GM19238 (cell line): Measurements from ENCODE around the gene CFAP61.
"Not testable (repeated sequence)": the region's sequence is repeated elsewhere in the genome, so short reads cannot be mapped to it uniquely, and the experiment has no call there.

Experiments used
- DNase-seq: peaks from one replicate; pipeline ENCODE4 v3.0.0; 2011; ENCODE audit warnings: low spot score; ENCODE audit not compliant: insufficient read length

CFAP61 gene

DNA sequence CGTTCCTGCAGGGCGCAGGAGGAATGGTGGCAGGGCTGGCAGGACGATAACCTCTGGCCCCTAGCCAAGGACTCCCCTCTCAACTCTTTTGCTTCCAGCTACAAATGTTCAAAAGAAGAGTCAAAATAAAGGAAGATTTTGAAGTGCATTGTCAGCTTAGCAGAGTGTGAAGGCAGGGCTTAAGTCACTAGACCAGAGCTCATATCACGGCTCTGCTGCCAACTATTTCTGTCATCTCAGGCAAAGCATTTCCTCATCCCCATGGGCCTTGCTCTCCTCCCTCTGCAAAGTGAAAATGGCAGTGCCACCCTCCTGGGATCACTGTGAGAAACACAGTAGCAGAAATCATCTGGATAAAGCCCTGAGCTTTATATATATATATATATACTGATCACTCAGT is 36.7 kb downstream of the CFAP61 start:
- DNase-seq: no peak

DNA sequence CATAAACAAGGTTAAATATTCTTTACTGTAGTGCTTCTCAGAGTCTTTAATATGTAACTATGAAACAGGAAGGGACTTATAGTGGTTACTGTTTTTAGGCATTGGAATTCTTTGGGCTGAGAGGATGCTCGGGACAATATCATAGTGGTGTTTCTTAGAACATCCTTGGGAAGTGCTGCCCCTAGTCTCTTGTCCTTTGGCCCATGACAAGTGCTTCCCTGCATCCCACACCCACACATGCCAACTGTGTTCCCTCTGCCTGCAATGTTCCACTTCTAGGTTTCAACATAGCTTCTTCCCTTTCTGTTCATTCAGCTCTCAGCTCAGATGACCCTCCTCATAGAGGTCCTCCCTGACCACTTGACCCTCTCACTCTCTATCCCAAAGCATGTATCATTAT is 37.6 kb downstream of the CFAP61 start:
- no peak for DNase-seq

DNA sequence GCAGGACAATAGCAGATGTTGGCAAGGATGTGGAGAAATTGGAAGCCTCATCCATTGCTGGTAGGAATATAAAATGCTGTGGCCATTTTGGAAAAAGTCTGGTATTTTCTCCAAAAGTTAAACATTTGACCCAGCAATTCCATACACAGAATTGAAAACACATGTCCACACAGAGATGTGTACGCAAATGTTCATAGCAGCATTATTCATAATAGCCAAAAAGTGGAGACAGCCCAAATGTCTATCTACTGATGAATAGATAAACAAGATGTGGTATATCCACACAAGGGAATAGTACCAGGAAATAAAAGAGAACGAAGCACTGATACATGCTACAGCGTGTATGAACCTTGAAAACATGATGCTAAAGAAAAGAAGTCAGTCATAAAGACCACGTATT is 40.5 kb downstream of the CFAP61 start:
- DNase-seq: no peak

DNA sequence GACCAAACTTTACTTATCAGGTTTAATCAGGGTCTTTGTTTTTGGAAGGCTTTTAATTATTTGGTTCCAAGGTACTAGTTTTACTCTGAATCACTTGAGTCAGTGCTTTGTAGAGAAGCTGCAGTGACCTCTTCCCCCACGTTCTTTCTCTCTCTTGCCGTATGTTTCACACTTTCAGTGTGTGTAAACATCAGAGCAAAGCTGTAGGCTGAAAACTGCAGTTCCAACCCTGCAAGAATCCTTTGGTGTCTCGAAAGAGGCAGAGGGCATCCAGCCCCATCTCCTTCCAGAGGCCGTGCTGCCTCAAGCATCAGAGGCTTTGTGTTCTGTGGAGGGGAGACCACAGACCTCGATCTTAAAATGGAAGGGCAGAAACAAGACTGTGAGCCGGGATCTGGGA is 42.1 kb downstream of the CFAP61 start:
- DNase-seq: no peak

DNA sequence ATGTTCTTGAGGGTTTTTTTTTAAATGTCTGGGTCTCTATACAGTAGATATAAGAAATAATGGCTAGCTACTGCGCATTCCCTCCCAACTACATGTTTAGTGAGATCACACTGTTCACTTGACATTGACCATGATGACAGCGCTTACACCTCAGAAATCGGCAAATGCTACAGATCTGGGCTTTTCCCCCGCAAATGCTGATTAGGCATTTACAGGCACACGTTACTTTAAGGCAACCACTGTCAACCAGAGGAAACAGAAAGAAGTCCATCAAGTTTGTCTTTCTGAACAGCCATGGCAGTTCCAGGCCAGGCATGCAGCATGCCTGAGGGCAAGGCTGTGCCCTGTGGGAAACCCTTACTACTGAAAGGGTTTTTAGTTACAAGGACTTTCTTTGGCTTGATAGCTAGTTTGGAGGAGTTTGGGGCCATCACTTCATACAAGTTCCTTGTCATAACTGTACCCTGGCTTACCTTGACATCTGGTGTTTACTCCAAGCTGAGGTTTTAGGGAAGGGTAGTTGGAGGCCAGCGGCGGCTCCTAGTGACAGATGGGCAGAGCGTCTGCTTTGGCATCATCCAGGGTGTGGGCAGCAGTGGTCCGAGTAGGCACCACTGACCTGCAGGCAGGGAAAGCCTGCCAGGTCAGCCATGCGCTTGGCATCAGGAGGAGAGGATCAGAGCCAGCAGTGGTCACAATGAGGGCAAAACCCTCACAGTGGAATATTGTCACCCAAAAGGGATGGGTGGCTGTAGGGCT is 43.0 kb downstream of the CFAP61 start:
- DNase-seq: no peak

DNA sequence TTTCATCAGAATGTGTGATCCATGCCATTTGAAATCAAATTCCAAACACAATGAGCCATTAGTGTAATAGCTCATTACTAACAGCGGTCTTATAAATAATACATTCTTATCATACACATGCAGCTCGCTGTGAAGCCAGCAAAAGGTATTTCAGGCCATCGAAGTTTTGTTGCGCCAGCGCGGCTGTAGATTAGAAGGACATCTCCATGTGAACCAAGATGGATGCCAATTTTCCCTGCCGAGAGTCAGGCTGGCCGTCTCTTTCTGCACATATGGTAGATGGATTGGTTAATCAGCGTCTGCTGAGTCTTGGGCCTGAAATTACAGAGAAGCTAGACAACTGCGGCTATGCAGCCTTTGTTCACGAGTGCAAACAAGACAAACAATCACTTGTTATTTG is 44.1 kb downstream of the CFAP61 start:
- DNase-seq: no peak

DNA sequence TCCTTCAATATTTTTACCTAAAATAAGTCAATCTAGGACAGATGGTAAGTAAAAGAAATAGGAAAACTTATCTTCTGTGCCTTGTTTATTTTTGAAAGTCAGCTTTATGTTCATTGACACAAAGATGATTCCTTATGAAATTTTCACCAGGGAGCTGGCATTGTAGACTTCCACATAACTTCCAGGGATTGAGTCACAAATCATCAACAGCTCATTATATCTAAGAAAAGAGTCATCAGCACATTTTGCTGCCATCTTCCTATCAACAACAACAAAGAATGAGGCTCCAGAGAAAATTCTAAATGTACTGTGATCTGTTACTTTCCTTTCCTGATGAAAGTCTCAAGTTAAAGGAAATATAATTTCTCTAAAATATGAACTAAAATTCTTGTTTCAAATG is 48.5 kb downstream of the CFAP61 start:
- DNase-seq: no peak

DNA sequence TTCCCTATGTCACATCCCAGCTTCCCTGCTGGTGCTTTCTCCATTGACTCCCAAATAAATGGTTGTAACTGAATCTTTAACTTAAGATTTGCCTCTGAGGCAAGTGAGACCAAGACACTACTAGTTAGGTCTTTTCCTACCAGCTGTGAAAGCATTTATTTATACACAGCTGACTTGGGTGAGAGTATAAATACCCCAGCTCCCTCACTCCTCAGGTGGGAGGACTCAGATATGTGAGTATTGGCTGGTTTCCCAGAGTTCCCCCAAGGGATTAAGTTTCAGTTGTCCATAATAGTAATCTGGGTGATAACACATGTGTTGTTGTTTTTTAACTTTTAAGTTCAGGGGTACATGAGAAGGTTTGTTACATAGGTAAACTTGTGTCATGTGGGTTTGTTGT is 49.8 kb downstream of the CFAP61 start:
- DNase-seq: no peak

DNA sequence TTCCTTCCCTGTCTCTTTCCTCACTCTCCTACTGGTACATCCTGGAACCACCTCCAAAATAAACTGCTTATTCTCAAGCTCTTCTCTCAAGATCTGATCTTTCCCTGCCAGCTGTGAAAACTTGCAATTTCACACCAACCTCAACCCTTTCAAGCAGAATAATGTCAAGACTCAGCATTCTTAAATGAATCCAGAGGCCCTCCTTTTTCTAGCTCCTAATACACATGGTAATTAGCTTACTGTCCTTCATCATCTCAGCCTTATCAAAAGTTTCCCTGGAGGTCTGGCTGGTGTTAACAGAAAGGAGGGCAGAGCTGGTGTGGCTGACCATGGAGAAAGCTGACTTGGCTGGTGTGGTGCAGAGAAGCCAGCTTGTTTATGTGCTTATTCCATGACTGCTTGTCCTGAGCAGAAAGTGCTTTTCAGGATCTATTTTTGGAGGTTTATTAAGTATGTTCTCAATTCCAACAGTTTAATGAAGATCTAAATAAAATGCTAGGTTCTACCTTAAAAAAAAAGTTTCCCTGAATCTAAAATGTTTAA is 50.5 kb downstream of the CFAP61 start:
- no peak for DNase-seq

DNA sequence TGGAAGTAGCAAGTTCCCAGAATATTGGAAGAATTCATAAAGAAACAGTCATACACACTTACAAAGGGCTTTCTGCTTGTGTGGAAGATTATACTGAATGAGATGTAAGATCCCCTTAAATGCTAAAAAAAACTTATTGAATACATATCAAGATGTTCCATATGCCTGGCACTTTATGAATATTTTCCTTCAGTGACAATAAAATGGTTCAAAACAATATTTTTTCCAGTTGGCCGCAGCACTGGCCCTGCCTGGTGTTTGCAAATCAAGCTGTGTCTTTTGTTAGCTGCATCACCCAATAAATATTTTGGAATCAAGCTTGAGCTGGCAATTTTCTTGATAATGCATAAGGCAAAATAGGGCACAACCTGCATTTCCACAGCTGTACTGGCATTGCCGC is 51.2 kb downstream of the CFAP61 start:
- DNase-seq: no peak

DNA sequence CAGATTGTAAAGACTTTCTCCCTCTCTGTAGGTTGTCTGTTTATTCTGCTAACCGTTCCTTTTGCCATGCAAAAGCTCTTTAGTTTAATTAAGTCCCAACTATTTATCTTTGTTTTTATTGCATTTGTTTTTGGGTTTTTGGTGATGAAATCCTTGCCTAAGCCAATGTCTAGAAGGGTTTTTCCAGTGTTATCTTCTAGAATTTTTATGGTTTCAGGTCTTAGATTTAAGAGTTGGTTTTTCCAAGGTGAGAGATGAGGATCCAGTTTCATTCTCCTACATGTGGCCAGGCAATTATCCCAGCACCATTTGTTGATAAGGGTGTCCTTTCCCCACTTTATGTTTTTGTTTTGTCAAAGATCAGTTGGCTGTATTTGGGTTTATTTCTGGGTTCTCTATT is 70.9 kb downstream of the CFAP61 start:
- not testable (repeated sequence) for DNase-seq

DNA sequence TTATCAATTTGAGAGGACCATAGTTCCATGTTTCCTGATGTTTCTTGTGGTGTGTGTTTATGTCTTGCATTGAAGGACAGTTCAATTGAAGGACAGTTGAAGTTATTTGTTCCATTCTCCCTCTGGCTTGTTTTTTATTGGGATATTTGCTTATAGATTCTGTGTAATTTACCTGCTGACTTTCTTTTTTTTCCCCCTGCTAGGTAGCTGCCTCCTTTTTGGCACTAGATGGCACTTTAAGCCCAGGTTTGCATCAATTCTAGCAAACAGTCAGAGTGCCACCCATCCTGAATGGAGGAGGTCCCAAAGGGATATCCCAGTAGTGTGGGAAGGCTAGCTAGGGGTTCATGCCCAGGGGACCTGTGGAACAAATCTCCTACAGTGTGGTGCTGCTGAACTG is 78.1 kb downstream of the CFAP61 start:
- DNase-seq: no peak

DNA sequence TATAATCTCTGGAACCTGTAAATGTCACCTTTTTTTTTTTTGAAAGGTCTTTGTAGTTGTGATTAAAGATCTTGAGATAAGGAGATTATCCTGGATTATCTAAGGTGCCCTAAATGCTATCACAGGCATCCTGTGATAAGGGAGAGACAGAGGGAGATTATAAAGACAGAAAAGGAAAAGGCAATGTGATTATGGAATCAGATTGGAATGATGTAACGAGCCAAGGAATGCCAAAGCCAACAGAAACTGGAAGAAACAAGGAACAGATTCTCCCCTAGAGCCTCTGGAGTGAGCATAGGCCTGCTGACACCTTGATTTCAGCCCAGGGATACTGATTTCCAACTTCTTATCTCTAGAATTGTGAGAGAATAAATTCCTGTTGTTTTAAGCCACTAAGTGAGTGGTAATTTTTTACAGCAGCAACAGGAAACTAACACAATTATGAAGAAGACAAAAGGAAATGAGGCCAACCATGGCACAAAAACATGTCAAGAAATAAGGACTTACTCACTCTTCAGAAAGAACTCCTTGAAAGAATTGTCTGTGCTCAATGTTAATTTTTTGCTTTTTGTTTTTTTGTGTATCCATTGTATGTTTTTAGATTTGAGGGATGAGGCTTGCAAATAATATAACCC is 82.7 kb downstream of the CFAP61 start:
- DNase-seq: no peak

DNA sequence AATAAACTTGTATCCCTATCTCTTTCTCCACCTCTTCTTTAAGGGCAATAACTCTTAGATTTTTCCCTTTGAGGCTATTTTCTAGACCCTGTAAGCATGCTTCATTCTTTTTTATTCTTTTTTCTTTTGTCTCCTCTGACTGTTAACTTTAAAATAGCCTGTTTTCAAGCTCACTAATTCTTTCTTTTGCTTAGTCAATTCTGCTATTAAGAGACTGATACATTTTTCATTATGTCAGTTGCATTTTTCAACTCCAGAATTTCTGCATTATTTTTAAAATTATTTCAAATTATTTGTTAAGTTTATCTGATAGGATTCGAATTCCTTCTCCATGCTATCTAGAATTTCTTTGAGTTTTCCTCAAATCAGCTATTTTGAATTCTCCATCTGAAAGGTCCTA is 84.0 kb downstream of the CFAP61 start:
- DNase-seq: no peak

DNA sequence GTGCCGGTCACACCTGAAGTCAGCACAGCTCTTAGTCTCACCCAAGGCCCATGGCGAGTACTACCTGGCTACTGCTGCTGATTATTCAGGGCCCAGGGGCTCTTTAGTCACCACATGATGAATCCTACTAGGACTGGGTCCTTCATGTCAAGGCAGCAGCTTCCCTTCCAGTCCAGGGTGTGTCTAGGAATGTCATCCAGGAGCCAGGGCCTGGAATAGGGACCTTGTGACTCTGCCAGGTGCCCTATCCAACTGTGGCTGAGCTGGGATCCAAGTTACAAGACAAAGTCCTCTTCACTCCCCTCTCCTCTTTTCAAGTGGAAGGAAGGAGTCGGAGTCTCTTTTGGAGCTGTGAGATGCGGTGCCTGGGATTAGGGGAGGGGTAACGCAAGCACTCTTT is 85.5 kb downstream of the CFAP61 start:
- no peak for DNase-seq

DNA sequence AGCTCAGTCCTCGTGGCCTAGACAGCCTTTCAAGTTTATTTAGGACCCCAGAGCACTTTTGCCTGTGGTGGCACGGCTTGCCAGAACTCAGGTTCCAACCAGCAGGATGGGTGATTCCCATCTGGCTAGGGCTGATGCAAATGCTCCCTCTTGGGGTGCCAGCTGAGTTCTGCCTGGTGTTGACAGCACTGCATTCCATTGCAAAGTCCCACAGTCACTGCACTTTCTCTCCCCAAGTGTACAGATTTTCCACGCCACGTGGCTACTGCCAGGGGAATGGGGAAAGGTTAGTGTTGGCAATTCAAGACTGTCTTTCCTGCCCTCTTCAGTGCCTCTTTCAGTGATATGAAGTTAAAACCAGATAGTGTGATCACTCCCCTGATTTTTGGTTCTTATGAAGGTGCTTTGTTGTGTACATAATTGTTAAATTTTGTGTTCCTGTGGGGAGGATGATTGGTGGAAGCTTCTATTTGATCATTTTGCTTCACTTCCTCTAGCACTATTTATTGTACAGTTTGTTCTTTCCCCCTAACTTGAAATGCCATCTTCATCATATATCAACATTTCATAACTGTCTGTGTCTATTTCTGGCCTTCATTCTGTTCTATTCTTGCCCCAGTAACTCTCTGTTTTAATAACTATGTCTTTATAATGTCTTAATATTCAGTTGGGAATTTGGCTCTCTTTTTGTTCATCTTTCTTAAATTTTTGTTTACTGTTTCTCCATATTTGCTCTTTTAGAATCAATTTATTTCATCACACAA is 86.2 kb downstream of the CFAP61 start:
- no peak for DNase-seq

DNA sequence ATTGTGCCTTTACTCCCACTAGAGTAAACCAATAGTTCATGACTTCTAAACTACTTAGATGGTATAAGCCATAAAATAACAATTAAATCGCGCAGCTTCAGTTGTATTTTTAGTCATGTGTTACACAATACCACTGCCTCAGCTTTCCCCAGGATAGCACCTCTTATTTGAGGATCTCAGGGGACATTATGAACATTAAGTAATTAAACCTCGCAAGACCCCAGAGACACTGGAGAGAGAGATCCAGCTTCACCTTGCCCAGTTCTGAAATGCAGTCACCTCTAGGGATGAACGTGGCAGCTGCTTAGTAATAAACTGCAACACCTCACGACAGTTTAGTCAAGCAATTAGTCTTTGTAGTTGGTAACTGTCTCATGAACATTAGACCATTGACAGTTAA is 87.1 kb downstream of the CFAP61 start:
- DNase-seq: no peak

DNA sequence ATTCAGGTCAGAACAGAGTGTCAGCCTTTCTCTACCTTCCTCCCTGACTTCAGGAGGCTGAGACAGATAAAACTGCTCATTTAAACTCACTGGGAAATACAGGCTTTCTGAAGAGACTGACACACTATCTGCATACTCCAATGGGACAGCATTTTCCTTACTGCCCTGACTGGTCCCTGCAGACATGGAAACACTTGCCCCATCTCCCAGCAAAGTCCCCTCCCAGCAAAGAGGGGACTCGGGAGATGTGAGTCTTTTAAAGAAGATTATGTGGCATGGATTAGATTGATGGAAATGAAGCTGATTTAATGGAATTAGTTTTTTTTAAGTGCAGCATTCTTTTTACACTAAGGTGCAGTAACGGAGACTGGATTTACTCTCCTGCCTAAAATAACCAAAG is 90.8 kb downstream of the CFAP61 start:
- DNase-seq: no peak

DNA sequence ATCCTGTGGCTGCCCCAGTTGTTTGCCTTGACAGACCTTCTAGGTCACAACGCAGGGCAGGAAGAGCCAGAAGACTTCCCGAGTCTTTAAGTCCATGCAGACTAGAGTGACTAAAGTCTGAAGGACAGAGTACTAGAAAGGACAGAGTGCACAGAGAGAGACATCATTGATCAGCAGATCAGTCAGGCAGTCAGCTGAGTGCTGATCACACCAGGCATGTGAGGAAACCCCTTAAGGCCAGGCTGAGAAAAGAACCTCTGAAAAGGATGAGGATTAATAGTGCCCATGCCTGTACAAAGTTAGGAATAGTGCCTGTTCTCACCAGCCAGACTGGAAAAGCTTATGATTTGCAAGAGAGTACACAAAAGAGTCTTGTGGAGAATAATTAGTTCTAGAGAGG is 91.3 kb downstream of the CFAP61 start:
- no peak for DNase-seq

DNA sequence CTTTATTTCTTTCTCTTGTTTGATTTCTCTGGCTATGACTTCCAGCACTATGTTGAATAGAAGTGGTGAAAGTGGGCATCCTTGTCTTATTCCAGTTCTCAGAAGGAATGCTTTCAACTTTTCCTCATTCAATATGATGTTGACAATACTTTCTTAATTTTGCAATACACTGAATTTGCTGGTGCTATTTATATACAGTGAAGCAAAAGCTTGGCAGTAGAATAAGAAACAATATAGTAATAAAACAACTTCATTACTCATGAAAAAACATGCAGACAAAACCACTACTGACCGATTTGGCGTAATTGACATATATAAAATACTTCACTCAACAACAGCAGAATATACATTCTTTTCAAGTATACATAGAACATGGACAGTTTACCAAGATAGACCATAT is 96.4 kb downstream of the CFAP61 start:
- no peak for DNase-seq

DNA sequence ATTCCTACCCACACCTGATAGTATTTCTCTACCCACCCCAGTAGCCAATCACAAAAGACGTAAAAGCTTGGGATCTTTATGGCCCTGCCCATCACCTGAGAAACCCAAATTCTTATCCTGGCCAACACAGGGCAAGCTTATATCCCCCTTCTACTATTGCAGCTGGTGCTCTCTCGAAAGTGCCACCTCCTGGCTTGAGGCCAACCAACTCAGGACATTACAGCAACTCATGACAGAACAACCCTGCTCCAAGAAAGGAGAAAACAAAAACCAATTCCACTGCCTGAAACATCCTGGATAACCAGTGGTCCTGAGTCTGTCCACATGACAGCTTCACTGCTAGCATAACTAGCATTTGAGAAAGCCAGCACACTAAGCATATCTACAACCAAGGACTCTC is 97.9 kb downstream of the CFAP61 start:
- DNase-seq: no peak

DNA sequence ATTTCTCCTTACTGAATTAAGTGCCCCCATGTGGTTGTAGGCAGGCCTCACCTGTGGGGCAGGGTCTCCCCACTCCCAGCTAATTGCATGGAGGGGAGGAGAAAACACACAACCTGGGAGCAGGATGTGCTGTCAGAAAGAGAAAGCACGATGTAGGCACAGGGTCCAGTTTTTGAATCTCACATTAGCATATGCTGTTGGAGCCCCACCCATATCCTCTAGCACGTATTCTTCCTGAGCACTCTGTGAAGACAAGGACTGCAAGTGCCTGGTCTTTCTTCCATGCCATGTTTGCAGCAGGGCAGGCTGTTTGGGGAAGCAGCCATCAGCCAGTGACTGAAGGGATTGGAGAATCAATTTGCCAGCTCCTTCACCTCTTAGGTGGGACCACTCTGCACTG is 108.2 kb downstream of the CFAP61 start:
- no peak for DNase-seq
